HPDE6-E6E7 (cell line): ENCODE measurements around the gene KRT84.

Experiments
- DNase-seq: peaks from one replicate; pipeline ENCODE4 v3.0.0; 2011; ENCODE audit warnings: missing footprints; ENCODE audit errors: extremely low spot score

Gene KRT84

GRCh38 chr12:52343550-52343949, 41.9 kb downstream of the KRT84 start:
- DNase-seq: no peak

GRCh38 chr12:52342781-52343490, 42.5 kb downstream of the KRT84 start:
- no peak for DNase-seq

GRCh38 chr12:52341066-52341580, 44.3 kb downstream of the KRT84 start:
- DNase-seq: no peak

GRCh38 chr12:52338241-52338960, 47.1 kb downstream of the KRT84 start:
- peak; percentile 52 for DNase-seq

- DNase-seq: no peak
These were observed 48.4 kb downstream of the KRT84 start for GRCh38 chr12:52337054-52337453.

GRCh38 chr12:52336641-52337040, 48.8 kb downstream of the KRT84 start:
- no peak for DNase-seq

- DNase-seq: no peak
These were observed 49.7 kb downstream of the KRT84 start for GRCh38 chr12:52335598-52336262.

- no peak for DNase-seq
These were observed 51.3 kb downstream of the KRT84 start for GRCh38 chr12:52334185-52334584.

- no peak for DNase-seq
These were observed 52.1 kb downstream of the KRT84 start for GRCh38 chr12:52333321-52333720.

GRCh38 chr12:52332381-52332780, 53.1 kb downstream of the KRT84 start:
- no peak for DNase-seq

- DNase-seq: no peak
These were observed 53.6 kb downstream of the KRT84 start for GRCh38 chr12:52331833-52332232.

GRCh38 chr12:52331039-52331438, 54.4 kb downstream of the KRT84 start:
- no peak for DNase-seq

GRCh38 chr12:52327830-52328500, 57.5 kb downstream of the KRT84 start:
- no peak for DNase-seq
